22Rv1 (cell line): ENCODE results near the gene COP1.

ENCODE experiments used
- ZFX ChIP-seq: fragments of 450-650 bp; IDR thresholded peaks from 2 replicates; pipeline ENCODE4 v1.6.1; 2017; ENCODE audit warnings: antibody characterized with exemption, borderline replicate concordance
- TF ChIP-seq, protein P1 (sequence below): fragments of 450-650 bp; IDR thresholded peaks from 2 replicates; pipeline ENCODE4 v1.5.1; 2017; ENCODE audit warnings: mild to moderate bottlenecking

DNA sequence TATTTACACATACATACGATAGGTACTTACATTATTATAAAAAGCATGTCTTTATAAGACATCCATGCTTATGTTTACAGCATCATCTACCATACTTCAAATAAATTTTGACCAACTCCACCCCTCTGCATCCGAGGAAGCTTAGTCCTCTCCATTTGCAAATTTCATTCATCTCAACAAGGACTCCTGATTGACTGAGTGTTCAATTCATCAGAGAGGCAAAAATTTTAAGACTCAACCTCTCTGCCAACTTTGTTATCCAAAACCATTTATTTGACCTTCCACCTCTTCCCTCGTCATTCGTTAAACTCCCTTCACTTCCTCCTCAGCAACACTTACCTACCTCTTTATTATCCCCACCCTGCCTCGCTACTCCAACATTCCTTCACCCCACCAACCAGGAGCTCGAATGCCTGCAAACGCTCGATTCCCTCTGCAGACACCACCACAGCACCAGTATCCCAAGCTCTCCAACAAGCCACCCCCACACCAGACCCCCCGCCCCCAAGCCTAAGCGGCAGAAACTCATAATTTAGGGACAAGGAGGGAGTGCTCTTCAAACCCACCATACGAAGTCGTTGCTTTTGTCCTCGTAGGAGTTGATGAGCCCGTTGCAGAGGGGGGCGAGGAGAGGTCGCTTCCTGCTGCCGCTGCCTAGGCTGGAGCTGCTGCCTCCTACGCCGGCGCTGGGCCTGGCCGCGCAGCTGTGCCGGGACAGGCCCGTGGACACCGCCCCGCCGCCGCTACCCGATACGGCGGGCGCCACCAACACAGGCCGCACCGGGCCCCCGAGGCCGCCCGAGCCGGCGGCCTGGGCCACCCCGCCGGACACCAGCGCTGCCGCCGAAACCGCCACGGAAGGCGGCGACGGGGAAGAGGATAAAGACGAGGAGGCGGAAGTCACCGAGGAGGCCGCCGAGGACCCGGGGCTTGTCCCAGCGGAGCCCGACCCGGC lies 803 bp downstream of the COP1 start:
- TF ChIP-seq, protein P1, sequence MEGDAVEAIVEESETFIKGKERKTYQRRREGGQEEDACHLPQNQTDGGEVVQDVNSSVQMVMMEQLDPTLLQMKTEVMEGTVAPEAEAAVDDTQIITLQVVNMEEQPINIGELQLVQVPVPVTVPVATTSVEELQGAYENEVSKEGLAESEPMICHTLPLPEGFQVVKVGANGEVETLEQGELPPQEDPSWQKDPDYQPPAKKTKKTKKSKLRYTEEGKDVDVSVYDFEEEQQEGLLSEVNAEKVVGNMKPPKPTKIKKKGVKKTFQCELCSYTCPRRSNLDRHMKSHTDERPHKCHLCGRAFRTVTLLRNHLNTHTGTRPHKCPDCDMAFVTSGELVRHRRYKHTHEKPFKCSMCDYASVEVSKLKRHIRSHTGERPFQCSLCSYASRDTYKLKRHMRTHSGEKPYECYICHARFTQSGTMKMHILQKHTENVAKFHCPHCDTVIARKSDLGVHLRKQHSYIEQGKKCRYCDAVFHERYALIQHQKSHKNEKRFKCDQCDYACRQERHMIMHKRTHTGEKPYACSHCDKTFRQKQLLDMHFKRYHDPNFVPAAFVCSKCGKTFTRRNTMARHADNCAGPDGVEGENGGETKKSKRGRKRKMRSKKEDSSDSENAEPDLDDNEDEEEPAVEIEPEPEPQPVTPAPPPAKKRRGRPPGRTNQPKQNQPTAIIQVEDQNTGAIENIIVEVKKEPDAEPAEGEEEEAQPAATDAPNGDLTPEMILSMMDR = no peak
- TF ChIP-seq ZFX = peak; percentile 73; the same call in 1 of the 2 replicates
